Natural killer cell (primary cell): ENCODE results near the gene VAMP1. TPM values are rescaled to one million over a fixed set of nuclear protein-coding genes. Genes with fewer than 3 reads are reported as not detected.
"Not testable (repeated sequence)": the region's sequence is repeated elsewhere in the genome, so short reads cannot be mapped to it uniquely, and the experiment has no call there.

Source experiments
- ATAC-seq, 3 donors: fragments of 150-1000 bp in 2 of 3; fragments of 200-7000 bp in 1 of 3; cut with Tn5 transposase; 1 replicate in 1 of 3; 2 replicates in 2 of 3; pipeline ENCODE4 v1.10.0; 2021; ENCODE audit warnings: mild to moderate bottlenecking in 2 of 3, moderate library complexity in 2 of 3
- DNase-seq, 2 donors: peaks; one replicate each; pipeline versions ENCODE4 v3.0.0 to v3.0.0-alpha.2; 2013 to 2021; ENCODE audit warnings: mixed read lengths in 1 of 2
- H3K27ac ChIP-seq: one replicate; pipeline ENCODE4 v1.5.1; 2013; ENCODE audit warnings: mild to moderate bottlenecking, low read length
- H3K27me3 ChIP-seq: one replicate; pipeline ENCODE4 v1.6.1; 2013; ENCODE audit warnings: low read length; ENCODE audit not compliant: control insufficient read depth, insufficient read depth
- H3K36me3 ChIP-seq: one replicate; pipeline ENCODE4 v1.6.1; 2013; ENCODE audit warnings: low read length; ENCODE audit not compliant: control insufficient read depth, insufficient read depth
- H3K4me1 ChIP-seq: one replicate; pipeline ENCODE4 v1.6.1; 2013; ENCODE audit warnings: low read length; ENCODE audit not compliant: control insufficient read depth, insufficient read depth
- H3K4me3 ChIP-seq: one replicate; pipeline ENCODE4 v1.5.1; 2013; ENCODE audit warnings: low read length
- H3K9me3 ChIP-seq: one replicate; pipeline ENCODE4 v1.6.1; 2013; ENCODE audit warnings: low read length; ENCODE audit not compliant: control insufficient read depth, insufficient read depth
- H3K27ac Mint-ChIP-seq, 2 donors: one replicate each; pipeline ENCODE4 v1.8.0; 2022; ENCODE audit warnings: mild to moderate bottlenecking in 2 of 2, mixed read lengths in 2 of 2, moderate library complexity in 1 of 2
- H3K27me3 Mint-ChIP-seq, 2 donors: one replicate each; pipeline ENCODE4 v1.8.0; 2022; ENCODE audit warnings: low read depth in 2 of 2, mixed read lengths in 2 of 2
- H3K36me3 Mint-ChIP-seq: one replicate; pipeline ENCODE4 v1.8.0; 2022; ENCODE audit warnings: mixed read lengths
- H3K4me1 Mint-ChIP-seq, 2 donors: one replicate each; pipeline ENCODE4 v1.8.0; 2022; ENCODE audit warnings: mixed read lengths in 2 of 2
- H3K4me3 Mint-ChIP-seq: one replicate; pipeline ENCODE4 v1.8.0; 2022; ENCODE audit warnings: mild to moderate bottlenecking, moderate library complexity, mixed read lengths
- H3K9me3 Mint-ChIP-seq, 2 donors: one replicate each; pipeline ENCODE4 v1.8.0; 2022; ENCODE audit warnings: mixed read lengths in 2 of 2
- CTCF ChIP-seq: fragments of 200-600 bp; IDR thresholded peaks from one replicate; pipeline ENCODE4 v1.8.0; 2022; ENCODE audit warnings: antibody characterized with exemption
- WGBS: methylation state at CpG from one replicate; pipeline ENCODE4 v1.1.7; 2013; ENCODE audit warnings: missing lambda C conversion rate; ENCODE audit not compliant: insufficient coverage; 5-methylcytosine and 5-hydroxymethylcytosine counted together
- intact Hi-C: fragments of 100-400 bp; cut with micrococcal nuclease; formaldehyde crosslinking; loops from one replicate; pipeline ENCODE4 v1.14.2; 2022
- total RNA-seq, 4 donors: library from RNA; stranded (reverse); fragments of 120-200 nt in 1 of 4; gene quantifications; one replicate each; pipeline versions ENCODE4 v1.2.3 to v1.2.4, GENCODE V29; 2013 to 2022

VAMP1 gene
- total RNA-seq, 3 donors from 2014 or later (not counting 1 experiment from before 2014, with no cell fraction given): 81.0 to 84.3 (median 83.8) TPM

GRCh38 chr12:6494258-6494743, 23.8 kb upstream of the VAMP1 start:
- Histone ChIP-seq H3K27ac (peak overlapping the region; percentile 68), H3K36me3 (peaks cover 32% of the 10 kb centered on the region), H3K4me3 (peak overlapping the region; percentile 81), H3K9me3 (no peaks in the 10 kb centered on the region), H3K4me1 (peaks cover 22% of the 10 kb centered on the region), H3K27me3 (no peaks in the 10 kb centered on the region)
- peak overlapping the region; percentile 94 for H3K4me3 Mint-ChIP-seq
- no peak for DNase-seq
- intact Hi-C loops: loop anchor here (1.0 to 10.0 kb wide), 3 partner anchors 24 to 190 kb away; partner anchors contain the start of genes TAPBPL, VAMP1 and ZNF384
- peak; percentile 43 to 65 (median 49) for ATAC-seq
- H3K4me1 Mint-ChIP-seq: peaks cover 38% of the 10 kb centered on the region in 2 donors
- H3K27me3 Mint-ChIP-seq: no peaks in the 10 kb centered on the region
- H3K9me3 Mint-ChIP-seq: no peaks in the 10 kb centered on the region
- no peaks in the 10 kb centered on the region for H3K36me3 Mint-ChIP-seq
- no peak for TF ChIP-seq CTCF
- WGBS: 2% methylated on average over 9 of the region's 14 CpGs
- H3K27ac Mint-ChIP-seq: peak overlapping the region; percentile 97

- peaks cover 22% of the 10 kb centered on the region for H3K4me1 ChIP-seq
- H3K4me3 ChIP-seq: peak within 1 kb of the TSS; percentile 81
- Mint-ChIP-seq H3K4me1 (peaks cover 38% of the 10 kb centered on the region in 2 donors), H3K36me3 (no peaks in the 10 kb centered on the region), H3K27me3 (no peaks in the 10 kb centered on the region), H3K4me3 (peak within 1 kb of the TSS; percentile 94), H3K9me3 (no peaks in the 10 kb centered on the region), H3K27ac (peak within 1 kb of the TSS; percentile 97)
- under 1% methylated on average over 49 of the region's 49 CpGs for WGBS
- DNase-seq: peak; percentile 90 to 97
- no peaks in the 10 kb centered on the region for H3K9me3 ChIP-seq
- intact Hi-C loops: loop anchor here (1.0 to 10.0 kb wide), 5 partner anchors 23 to 191 kb away; partner anchors contain the start of genes TAPBPL, VAMP1 and ZNF384
- TF ChIP-seq CTCF: no peak
- peak; percentile 85 to 94 (median 86) for ATAC-seq
- no peaks in the 10 kb centered on the region for H3K27me3 ChIP-seq
- peaks cover 26% of the 10 kb centered on the region for H3K36me3 ChIP-seq
- H3K27ac ChIP-seq: peak within 1 kb of the TSS; percentile 88
Observed at GRCh38 chr12:6493497-6494257, 23.2 kb upstream of the VAMP1 start, which contains the start of gene NCAPD2. Gene NCAPD2, plus strand, starts transcription at chr12:6494102. Its CDS starts 997 bp downstream, at chr12:6495099.

GRCh38 chr12:6492838-6493496, 22.5 kb upstream of the VAMP1 start, which contains the start of gene MRPL51:
Gene MRPL51, minus strand, starts transcription at chr12:6493262. Its CDS starts 126 bp downstream, at chr12:6493136.
- intact Hi-C loops: loop anchor here (1.0 to 10.0 kb wide), 4 partner anchors 39 to 192 kb away; partner anchors contain the start of genes TAPBPL and ZNF384
- Mint-ChIP-seq H3K9me3 (no peaks in the 10 kb centered on the region), H3K36me3 (no peaks in the 10 kb centered on the region), H3K27ac (peak within 1 kb of the TSS; percentile 97), H3K4me1 (peaks cover 38% of the 10 kb centered on the region in 2 donors), H3K4me3 (peak within 1 kb of the TSS; percentile 94), H3K27me3 (no peaks in the 10 kb centered on the region)
- Histone ChIP-seq H3K4me1 (peaks cover 22% of the 10 kb centered on the region), H3K27me3 (no peaks in the 10 kb centered on the region), H3K36me3 (peaks cover 22% of the 10 kb centered on the region), H3K27ac (peak within 1 kb of the TSS; percentile 88), H3K4me3 (peak within 1 kb of the TSS; percentile 81), H3K9me3 (no peaks in the 10 kb centered on the region)
- no peak for TF ChIP-seq CTCF
- peak; percentile 60 to 84 (median 76) for ATAC-seq
- under 1% methylated on average over 34 of the region's 39 CpGs for WGBS
- DNase-seq: peak; percentile 88 to 97

GRCh38 chr12:6490673-6491072, 20.2 kb upstream of the VAMP1 start:
- H3K9me3 ChIP-seq, H3K9me3 Mint-ChIP-seq, DNase-seq, H3K27ac Mint-ChIP-seq, H3K27me3 ChIP-seq, H3K4me3 Mint-ChIP-seq, H3K36me3 Mint-ChIP-seq, H3K4me3 ChIP-seq, H3K27me3 Mint-ChIP-seq, ATAC-seq, H3K27ac ChIP-seq: not testable (repeated sequence)
- intact Hi-C loops: loop anchor here (5.0 to 10.0 kb wide), 2 partner anchors 38 to 194 kb away; partner anchors contain the start of genes TAPBPL and ZNF384
- no CpG with 5 or more reads among the region's 1 CpG for WGBS
- H3K4me1 ChIP-seq: peaks cover 13% of the 10 kb centered on the region
- peaks cover 32 to 37% of the 10 kb centered on the region in 2 donors for H3K4me1 Mint-ChIP-seq
- peaks cover 15% of the 10 kb centered on the region for H3K36me3 ChIP-seq
